ENCODE data around the gene DNAAF5.

DNAAF5 gene

DNA sequence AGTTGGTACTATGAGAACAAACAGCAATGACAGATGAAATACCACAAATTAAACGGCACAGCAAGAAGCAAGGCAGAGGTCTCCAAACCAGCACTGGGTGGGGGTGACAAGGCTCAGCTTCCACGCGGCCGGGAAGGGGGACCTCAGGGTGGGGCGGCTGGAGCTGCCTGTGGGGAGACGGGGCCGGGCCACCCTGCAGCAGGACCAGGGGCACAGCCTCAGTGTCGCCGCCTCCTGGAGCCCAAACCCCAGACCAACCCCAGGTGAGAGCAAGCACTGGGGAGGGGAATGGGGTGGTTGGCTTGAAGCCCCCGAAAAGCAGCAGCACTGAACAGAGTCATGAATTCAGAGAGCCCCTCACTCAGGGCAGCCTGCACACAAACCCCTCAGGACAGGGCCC lies 49.9 kb downstream of the DNAAF5 start:
- no peak for TF ChIP-seq ZFX (IDR thresholded peaks at IDR 0.05; ENCODE audit: borderline replicate concordance)
- TF ChIP-seq, protein P1, sequence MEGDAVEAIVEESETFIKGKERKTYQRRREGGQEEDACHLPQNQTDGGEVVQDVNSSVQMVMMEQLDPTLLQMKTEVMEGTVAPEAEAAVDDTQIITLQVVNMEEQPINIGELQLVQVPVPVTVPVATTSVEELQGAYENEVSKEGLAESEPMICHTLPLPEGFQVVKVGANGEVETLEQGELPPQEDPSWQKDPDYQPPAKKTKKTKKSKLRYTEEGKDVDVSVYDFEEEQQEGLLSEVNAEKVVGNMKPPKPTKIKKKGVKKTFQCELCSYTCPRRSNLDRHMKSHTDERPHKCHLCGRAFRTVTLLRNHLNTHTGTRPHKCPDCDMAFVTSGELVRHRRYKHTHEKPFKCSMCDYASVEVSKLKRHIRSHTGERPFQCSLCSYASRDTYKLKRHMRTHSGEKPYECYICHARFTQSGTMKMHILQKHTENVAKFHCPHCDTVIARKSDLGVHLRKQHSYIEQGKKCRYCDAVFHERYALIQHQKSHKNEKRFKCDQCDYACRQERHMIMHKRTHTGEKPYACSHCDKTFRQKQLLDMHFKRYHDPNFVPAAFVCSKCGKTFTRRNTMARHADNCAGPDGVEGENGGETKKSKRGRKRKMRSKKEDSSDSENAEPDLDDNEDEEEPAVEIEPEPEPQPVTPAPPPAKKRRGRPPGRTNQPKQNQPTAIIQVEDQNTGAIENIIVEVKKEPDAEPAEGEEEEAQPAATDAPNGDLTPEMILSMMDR (IDR thresholded peaks at IDR 0.05): no peak
- no peak overlapping the region for H3K27ac ChIP-seq

DNA sequence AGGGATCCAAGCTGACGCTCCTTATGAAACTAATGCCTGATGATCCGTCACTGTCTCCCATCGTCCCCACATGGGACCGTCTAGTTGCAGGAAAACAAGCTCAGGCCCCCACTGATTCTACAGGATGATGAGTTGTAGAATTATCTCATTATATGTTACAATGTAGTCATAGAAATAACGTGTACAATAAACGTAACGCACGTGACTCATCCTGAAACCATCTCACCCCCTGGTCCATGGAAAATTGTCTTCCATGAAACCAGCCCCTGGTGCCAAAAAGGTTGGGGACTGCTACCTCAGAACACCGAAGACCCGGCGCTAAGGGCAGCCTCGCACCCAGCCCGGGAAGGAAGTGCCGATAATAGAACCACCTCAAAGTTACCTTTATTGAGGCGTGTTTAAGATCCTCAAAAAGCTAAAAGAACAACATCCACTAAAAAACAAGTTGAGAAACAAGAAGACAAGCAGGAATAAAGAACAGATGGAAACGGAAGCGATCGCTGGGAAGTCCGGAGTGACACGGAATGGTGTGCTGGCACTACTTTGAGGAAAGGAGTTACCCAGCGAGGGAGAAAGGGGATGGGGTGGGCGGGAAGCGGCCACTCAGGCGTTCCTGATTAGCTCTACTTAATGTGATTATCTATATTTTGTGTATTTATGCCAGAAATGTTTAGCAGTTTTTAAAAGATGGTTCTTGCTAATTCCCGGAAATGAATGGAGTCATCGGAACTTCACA lies 50.7 kb downstream of the DNAAF5 start:
- TF ChIP-seq, protein P1 (IDR thresholded peaks at IDR 0.05): no peak
- TF ChIP-seq ZFX (IDR thresholded peaks at IDR 0.05; ENCODE audit: borderline replicate concordance): no peak
- H3K27ac ChIP-seq: no peak overlapping the region

DNA sequence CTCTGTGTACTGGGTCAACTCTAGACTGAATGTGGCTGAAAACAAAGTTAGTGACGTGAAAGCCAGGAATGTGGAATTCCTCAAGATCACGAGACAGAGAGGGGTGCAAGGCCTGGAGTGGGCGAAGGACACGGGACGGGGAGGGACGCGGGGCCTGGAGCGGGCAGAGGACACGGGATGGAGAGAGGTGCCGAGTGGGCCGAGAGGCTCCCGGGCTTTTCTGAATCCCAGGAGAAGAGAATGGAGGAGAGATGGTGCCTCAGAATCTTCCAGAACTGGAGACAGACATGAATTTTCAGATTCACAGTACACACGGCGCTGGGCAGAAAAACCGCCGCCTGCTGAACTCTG lies 51.2 kb downstream of the DNAAF5 start:
- H3K27ac ChIP-seq: no peak overlapping the region
- TF ChIP-seq, protein P1 (IDR thresholded peaks at IDR 0.05): no peak
- no peak for TF ChIP-seq ZFX (IDR thresholded peaks at IDR 0.05; ENCODE audit: borderline replicate concordance)

DNA sequence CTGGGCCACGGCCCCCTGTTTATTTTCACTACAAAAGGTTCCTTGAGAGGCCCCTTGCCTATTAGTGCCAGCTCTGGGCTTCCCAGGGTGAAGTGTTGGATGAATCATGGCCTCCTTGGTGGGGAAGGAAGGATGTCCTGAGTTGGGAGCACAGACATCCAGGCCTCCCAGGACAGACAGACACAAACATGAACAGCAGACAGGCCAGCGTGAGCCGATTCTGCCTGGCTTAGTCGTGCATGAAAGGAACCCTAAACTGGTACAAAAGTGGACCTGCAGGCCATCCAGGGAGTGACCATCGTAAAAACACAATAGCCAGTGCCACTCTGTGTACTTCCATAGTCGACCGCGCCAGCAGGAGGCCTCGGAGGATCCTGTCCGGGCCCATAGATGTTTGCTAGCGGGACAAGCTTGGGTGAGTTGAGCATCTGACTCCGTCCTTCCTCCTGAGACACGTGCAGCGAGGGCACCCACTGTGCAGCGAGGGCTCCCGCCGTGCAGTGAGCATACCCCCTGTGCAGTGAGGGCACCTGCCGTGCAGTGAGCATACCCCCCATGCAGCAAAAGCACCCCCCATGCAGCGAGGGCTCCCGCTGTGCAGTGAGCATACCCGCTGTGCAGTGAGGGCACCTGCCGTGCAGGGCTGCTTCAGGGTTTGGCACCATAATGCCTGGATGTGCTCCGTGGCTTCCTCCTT lies 51.9 kb downstream of the DNAAF5 start:
- no peak overlapping the region for H3K27ac ChIP-seq
- TF ChIP-seq ZFX (IDR thresholded peaks at IDR 0.05; ENCODE audit: borderline replicate concordance): no peak
- TF ChIP-seq, protein P1 (IDR thresholded peaks at IDR 0.05): no peak

DNA sequence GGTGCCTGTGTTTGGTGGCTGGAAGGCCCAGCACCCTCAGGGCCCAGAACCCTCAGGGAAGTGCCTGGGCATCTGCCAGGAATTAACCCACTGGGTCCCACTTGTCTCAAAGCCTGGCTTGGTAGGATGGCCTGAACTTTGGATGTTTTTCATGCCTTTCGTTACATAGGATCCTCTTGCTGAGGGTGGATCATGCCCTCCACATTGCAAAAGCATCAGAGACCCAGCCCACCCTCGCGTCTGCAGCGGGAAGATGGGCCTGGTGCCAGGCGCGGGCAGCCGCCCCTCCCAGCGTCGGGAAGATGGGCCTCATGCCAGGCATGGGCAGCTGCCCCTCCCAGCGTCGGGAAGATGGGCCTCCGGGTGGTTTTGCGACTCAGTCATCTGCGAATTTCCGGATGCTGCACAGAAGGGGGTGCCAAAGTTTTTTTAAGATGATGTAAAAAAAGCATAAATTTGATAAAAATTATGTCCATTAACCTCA lies 52.5 kb downstream of the DNAAF5 start:
- no peak overlapping the region for H3K27ac ChIP-seq
- no peak for TF ChIP-seq ZFX (IDR thresholded peaks at IDR 0.05; ENCODE audit: borderline replicate concordance)
- TF ChIP-seq, protein P1 (IDR thresholded peaks at IDR 0.05): no peak

DNA sequence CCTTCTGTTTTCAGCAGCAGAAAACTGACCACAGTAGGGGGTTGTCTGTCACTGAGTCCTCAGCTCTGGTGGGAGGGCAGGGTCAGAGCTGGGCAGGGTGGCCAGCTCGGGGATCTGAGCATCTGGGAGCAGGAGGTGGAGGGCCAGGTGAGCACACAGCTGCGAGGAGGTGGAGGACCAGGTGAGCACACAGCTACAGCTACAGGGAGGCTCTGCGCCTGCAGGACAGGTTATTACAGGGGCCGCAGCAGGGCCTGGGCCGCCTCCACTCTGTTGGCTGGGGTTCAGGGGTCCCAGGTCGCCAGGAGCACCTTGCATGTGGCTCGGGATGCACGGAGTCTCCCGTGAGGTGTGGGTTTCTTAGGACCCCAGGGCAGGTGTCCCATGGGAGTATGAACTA lies 53.0 kb downstream of the DNAAF5 start:
- TF ChIP-seq, protein P1 (IDR thresholded peaks at IDR 0.05): no peak
- no peak for TF ChIP-seq ZFX (IDR thresholded peaks at IDR 0.05; ENCODE audit: borderline replicate concordance)

DNA sequence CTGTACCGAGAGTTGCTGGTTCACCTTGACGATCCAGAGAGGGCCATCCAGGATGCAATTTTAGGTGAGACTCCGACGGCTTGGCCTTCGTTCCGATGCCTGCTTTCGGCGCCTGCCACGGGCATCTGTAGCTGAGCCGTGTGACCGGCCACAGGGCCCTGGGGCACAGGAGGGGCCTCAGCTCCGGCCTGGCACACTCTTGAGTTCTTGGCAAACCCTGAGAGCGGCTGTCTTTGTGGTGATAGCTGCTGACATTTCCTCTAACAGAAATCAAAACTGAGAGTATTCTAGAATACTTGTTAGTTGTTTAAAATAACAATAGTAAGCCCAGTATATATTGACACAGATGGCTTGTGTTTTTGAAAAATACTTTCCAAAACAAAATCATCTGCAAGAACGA lies 53.6 kb downstream of the DNAAF5 start:
- TF ChIP-seq ZFX (IDR thresholded peaks at IDR 0.05; ENCODE audit: borderline replicate concordance): no peak
- TF ChIP-seq, protein P1 (IDR thresholded peaks at IDR 0.05): no peak
- no peak overlapping the region for H3K27ac ChIP-seq

More for the DNA sequence above, 53.0 kb downstream of the DNAAF5 start:
- H3K27ac ChIP-seq: no peak overlapping the region
